HG02870 (cell line): ENCODE results near the gene PKNOX2.

Experiments
- ATAC-seq: cut with Tn5 transposase; IDR thresholded peaks from one replicate; pipeline ENCODE4 v1.9.1; 2021; ENCODE audit warnings: mild to moderate bottlenecking, moderate library complexity; ENCODE audit not compliant: unreplicated experiment

Gene PKNOX2

DNA sequence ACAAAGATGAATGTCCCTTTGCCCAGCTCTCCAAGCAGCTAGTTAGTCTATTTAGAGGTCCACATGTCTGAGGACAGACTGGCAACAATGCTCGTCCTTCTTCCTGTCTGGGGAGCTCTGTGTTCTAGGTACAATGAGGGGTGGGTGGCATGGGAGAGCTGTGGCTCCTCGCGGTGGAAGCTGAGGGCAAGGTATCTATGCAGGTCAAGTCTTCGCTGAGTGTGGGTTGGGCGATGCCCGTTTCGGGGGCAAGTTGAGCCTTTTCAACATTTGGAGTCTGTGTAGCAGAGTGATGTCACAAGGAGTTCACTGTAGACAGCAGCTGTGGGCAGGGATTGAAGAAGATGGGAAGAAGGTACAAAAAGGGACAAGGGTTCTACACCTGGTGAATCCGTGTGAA lies 168.3 kb downstream of the PKNOX2 start:
- ATAC-seq = no peak

- ATAC-seq = no peak
Observed at GRCh38 chr11:125333354-125334073, 169.0 kb downstream of the PKNOX2 start.

DNA sequence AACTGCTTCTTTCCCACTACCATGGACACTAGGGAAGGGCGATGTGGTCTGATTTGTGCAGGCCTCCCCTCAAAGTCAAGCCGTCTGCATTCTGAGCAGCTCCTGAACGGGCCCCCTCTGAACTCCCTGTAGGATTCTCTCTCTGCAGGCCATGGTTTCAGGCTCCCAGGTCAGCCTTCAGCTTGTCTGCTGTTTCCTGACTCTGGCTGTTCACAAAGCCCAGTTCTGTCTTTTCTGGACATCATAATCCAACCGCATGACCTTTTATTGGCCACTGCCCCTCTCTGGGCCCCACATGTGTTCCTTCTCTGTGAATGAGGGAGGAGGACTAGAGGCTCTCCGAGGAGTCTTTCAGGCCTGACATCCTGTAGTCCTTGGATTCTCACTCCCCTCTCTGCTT lies 170.6 kb downstream of the PKNOX2 start:
- no peak for ATAC-seq

DNA sequence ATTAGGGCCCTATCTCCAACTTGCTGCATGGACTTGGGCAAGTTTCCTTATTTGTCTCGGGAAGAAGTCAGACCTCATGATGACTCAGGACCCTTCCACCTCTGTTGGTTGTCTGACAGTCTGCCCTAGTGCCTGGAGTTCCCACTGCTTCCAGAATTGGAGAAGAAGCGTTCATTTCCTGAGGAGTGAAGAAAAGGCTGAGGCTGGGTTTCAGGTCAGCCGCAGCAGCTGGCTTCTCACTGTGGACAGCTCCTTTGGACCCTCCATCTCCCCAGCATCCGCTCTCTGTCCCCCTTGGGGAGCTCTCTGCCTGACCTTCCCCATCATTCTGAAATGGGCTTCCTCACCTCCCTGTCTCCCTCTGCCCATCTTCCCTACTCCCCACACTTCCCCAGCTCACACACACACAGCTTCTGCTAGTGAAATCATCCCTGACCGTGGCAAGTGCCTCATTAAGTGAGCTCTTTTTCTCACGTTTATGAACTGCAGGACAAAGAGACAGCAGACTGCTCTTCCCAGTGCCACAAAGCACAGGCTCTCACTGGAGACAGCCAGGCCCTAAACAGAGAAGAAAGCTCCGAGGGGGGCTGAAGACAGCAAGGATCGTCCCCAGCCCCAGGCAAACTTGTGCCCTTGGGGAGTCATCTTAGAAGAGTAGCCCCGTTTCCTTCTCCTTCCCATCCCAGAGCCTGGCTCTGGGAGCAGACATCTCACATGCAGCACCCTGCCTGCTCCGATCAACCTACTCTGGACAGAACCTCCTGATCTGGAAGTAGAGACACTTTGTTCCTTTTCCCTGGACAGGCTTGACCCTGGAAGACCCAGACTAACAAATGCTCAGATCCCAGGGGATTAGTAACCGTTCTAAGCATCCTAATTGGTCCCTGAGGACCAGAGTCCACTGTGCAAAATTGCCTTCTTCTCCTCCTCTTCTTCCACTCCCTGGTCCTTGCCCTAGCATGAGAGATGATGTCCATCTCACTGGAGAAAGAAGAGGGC lies 173.6 kb downstream of the PKNOX2 start:
- ATAC-seq = no peak

DNA sequence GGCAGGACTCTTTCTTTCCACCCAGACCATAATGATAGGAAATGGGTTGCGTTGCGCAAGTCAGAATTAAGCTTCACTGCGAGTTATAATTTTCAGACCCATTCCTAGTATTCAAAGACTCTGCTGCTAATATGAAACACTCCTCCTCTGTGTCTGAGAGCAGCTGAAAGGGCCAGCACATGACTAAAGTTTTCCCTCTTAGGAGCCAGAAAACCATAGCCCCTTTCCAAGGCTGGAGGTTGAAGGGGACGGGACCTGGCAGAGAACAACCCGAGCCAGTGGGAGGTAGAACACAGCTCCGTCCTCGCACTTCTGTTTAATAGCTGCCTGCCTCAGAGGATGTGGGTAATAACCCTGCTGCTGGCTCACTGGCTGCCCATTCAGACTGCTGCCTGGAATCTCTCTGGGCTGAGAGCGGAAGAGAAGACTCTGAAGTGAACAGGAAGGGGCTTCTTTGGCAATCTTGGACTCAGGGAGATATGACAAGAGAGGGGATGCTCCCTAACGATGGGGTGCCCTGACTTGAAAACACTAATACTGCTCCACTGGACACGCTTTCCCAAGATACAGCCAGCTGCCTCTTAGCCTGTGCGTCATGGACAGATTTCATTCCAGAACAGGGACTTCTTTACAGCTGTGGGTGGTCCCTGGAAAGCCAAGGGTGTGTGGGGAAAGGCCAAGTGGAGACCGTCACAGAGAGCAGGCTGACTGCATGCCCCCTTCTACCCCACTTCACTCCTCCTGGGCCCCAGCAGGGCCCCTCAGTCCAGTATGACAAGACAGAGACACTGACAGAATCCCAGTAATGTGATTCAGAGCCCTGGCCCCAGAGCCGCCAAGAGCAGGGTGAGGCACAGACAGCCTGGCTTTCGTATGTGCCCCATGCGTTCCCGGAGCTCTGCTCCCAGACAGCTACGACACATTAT lies 174.6 kb downstream of the PKNOX2 start:
- no peak for ATAC-seq

- no peak for ATAC-seq
Observed at GRCh38 chr11:125341676-125342075, 177.1 kb downstream of the PKNOX2 start.

DNA sequence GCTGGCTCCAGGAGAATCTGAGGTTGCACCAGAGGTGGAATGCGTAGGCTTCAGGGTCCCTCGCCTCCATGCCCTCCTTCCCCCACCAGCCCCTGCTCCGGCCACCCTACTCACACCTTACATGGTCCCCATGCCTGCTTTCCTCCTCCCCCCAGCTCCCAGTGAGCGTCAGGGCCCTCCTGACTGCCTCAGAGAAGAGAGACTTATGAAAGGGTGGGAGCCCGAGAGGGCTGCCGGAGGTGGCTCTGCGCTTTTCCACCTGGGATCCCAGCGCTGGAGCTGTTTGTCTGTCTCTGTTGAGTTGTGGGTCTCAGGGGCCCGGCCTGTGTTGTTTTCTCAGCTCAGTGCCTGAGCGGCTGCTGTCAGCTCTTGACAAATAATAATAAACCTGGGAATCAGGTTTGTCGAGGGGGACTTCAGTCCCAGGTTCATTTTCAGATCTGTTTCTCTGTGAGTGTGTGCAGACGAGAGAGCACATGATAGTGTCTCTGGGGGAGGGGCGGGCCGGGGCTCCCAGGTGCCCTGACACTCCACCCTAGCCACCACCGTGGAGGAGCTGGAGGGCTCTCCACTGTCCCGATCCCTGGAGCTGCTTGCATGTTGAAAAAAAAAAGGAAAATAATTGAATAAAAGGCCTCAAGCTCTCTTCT lies 177.9 kb downstream of the PKNOX2 start:
- ATAC-seq = no peak

DNA sequence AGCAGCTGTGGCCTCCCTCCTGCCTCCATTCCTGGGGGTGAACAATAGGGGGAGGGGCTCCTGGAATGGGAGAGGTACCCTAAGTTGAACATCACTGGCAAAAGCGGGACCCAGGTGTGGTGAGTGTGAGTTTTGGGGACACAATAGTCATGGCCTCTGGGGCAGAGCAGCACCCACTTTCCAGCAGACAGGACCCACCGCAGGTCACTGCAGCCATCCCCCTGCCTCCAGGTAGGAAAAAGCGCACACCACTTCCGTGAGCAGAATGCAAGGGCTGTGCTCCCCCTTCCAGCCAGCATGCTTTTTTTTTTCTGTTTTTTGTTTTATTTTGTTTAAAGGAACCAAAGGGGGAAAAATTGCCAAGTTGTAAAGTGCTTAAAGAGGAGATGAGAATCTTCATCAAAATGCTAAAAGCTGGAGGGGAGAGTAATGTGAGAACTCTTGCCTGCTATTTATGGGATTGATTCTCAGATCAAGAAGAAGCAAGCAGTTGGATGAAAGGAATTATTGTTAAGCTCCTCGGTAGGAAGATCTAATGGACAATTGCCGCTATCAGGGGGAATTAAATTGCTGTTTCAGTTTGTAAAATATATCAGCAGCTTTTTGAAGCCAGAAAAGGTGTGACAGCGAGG lies 178.7 kb downstream of the PKNOX2 start:
- ATAC-seq = no peak

- no peak for ATAC-seq
Observed at GRCh38 chr11:125343718-125344131, 179.2 kb downstream of the PKNOX2 start.

GRCh38 chr11:125344846-125345420 lies 180.4 kb downstream of the PKNOX2 start:
- no peak for ATAC-seq

- no peak for ATAC-seq
Observed at GRCh38 chr11:125345421-125346178, 181.0 kb downstream of the PKNOX2 start.

- ATAC-seq = no peak
Observed at GRCh38 chr11:125346179-125346530, 181.6 kb downstream of the PKNOX2 start.

DNA sequence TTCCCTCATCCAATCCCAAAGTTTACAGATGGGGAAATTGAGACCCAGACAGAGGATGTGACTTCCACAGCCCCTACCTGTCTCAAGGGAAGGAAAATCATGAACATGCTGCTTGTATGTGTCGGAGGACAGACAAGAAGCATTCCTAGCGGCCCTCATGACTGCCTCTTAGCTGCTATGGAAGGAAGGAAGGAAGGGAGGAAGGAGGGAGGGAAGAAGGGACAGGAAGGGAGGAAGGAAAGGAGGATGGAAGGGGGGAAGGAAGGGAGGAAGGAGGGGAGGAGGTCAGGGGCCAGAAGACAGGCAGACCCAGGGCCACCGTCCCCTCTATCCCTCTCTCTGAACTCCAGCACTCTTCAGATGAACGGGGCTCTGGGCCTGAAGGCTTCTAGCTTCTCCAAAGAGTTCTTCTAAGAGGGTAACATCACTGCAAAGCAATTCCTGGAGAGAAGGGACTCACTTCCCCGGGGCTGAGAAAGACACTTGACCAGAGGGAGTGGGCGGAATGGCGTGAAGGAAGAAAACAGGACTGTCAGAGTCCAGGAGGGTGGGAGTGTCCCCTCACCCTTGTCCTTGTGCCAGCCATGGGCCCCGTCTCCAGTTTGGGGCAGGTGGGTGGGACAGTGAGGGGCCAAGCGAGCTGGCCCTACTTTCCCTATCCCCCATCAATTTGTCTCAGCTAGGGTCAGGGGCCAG lies 182.2 kb downstream of the PKNOX2 start:
- ATAC-seq = no peak

GRCh38 chr11:125347261-125347585 lies 182.7 kb downstream of the PKNOX2 start:
- no peak for ATAC-seq

DNA sequence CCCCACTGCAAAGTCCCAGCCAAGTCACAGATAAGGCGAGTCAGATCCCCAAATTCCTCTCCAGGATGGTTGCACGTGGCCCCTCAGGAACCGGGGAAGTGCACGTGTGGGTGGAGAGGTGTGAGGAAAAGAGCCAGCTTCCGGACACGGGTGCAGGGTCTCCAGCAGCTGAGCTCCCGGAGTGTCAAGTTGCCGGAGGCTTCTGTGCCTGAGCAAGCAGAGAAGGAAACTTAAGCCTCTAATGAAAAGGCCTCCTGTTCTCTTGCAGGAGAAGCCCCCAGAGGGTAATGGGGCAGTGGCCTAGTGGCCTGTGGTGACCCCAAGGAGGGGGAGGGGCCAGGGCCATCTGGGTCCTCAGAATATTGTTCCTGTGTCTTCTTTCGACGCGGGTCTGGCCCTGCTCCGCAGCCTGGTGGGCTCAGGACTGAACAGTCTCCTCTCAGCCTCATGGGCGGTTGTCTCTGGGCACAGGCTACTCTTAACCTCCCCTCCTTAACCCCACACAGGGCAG lies 183.6 kb downstream of the PKNOX2 start:
- ATAC-seq = no peak

DNA sequence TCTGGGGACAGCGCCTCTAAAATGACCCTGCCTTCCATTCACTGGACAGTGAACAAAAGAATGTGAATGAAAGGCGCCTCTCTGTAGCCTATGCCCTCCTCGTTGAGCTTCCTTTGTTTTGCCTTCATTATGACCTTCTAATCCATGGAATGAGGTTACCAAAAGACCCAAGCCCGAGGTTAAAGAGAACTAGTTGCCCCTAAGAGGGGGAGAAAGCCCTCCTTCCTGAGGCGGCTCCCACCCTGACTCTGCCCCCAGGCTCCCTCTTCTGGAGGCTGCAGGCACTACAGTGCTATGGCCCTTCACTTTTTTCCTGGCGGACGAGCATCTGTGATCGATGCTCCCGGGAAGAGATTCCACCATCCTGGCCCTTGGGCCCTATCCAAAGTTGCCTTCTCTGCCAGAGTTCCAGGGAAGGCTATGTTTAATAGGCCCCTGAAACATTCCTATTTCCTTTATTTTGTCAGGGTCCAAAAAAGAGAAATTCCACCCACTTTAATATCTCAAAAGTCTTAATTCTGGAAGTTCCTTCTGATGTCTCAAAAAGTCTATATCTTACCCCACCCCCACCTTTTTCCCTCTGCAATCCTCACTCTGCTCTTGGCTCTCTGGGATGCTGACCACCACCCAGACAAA lies 184.2 kb downstream of the PKNOX2 start:
- ATAC-seq = no peak

DNA sequence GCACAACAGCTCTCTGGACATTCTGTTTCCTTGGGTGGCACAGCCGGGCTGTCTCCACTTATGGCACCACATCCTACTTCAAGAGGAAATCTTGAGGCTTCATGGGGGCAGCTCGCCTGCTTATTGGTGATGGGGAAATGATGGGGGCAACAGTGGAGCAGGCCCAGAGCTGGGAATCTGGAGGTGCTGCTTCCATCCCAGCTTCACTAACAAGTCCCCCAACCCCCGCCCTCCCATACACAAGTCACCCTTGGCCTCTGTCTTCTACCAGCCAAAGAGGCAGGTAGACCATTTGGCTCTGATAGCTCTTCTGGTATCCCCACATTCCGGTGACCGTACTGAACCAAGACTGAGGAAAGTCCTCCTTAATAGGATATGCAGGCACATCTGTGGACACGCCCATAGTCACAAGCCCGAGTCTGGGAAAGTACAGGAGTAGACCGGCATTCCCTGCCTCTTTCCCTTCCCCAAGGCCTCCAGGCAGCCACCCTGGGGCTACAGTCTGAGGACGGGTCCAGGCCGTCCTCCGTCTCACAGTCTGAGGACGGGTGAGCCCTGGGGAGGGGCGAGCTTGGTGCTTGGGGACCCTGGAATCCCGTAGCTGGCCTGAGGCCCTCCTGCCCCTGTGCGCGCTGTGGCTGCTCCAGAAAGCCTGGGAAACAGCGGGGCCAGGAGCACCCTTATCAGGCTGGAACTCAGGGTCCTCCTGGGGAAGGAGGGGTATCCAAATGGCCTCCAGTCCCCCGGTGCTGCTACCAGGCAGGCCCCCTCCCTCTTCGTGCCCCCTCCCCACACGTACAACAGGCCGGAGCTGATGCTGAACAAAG lies 185.9 kb downstream of the PKNOX2 start:
- no peak for ATAC-seq
